Measurements from ENCODE around the gene TSHR. TPM values are rescaled to one million over a fixed set of nuclear protein-coding genes. Genes with fewer than 3 reads are reported as not detected.

Gene TSHR
- total RNA-seq, 1 donor from 2014 or later, result not detected

GRCh38 chr14:81129242-81129641 lies 173.8 kb downstream of the TSHR start:
- DNase-seq (no peak), ATAC-seq (ENCODE audit: low read depth) (no peak)
- ChIA-PET CTCF (no interaction called here), POLR2A (no interaction called here)
- intact Hi-C loops (cut with micrococcal nuclease), result no loop called here
- H3K36me3 Mint-ChIP-seq (ENCODE audit: low read depth), result no peaks in the 10 kb centered on the region
- H3K9me3 Mint-ChIP-seq, result no peaks in the 10 kb centered on the region
- no peak overlapping the region for H3K4me3 Mint-ChIP-seq
- no peak for TF ChIP-seq CTCF (IDR thresholded peaks at IDR 0.05)
- no peak overlapping the region for H3K27ac Mint-ChIP-seq
- no peaks in the 10 kb centered on the region for H3K27me3 Mint-ChIP-seq
- peaks cover 11% of the 10 kb centered on the region for H3K4me1 Mint-ChIP-seq

GRCh38 chr14:81132468-81132867 lies 177.0 kb downstream of the TSHR start:
- DNase-seq (no peak), ATAC-seq (ENCODE audit: low read depth) (no peak)
- Mint-ChIP-seq H3K4me1 (no peaks in the 10 kb centered on the region), H3K36me3 (ENCODE audit: low read depth) (no peaks in the 10 kb centered on the region), H3K27me3 (no peaks in the 10 kb centered on the region), H3K27ac (no peak overlapping the region), H3K9me3 (no peaks in the 10 kb centered on the region), H3K4me3 (no peak overlapping the region)
- intact Hi-C loops (cut with micrococcal nuclease), result no loop called here
- CTCF ChIA-PET, result no interaction called here
- POLR2A ChIA-PET, result no interaction called here
- no peak for TF ChIP-seq CTCF (IDR thresholded peaks at IDR 0.05)

- no peak for ATAC-seq (ENCODE audit: low read depth)
- intact Hi-C loops (cut with micrococcal nuclease), result no loop called here
- TF ChIP-seq CTCF (IDR thresholded peaks at IDR 0.05), result no peak
- Mint-ChIP-seq H3K27me3 (no peaks in the 10 kb centered on the region), H3K4me1 (no peaks in the 10 kb centered on the region), H3K36me3 (ENCODE audit: low read depth) (no peaks in the 10 kb centered on the region), H3K27ac (no peak overlapping the region), H3K9me3 (no peaks in the 10 kb centered on the region), H3K4me3 (no peak overlapping the region)
- ChIA-PET CTCF (no interaction called here), POLR2A (no interaction called here)
- DNase-seq, result no peak
Observed at GRCh38 chr14:81133400-81133799, 178.0 kb downstream of the TSHR start.

GRCh38 chr14:81137316-81137715 lies 181.9 kb downstream of the TSHR start:
- no peaks in the 10 kb centered on the region for H3K36me3 Mint-ChIP-seq (ENCODE audit: low read depth)
- no peaks in the 10 kb centered on the region for H3K9me3 Mint-ChIP-seq
- intact Hi-C loops (cut with micrococcal nuclease), result no loop called here
- ATAC-seq (ENCODE audit: low read depth), result no peak
- H3K27ac Mint-ChIP-seq, result no peak overlapping the region
- H3K27me3 Mint-ChIP-seq, result no peaks in the 10 kb centered on the region
- TF ChIP-seq CTCF (IDR thresholded peaks at IDR 0.05), result no peak
- CTCF ChIA-PET, result no interaction called here
- H3K4me1 Mint-ChIP-seq, result no peaks in the 10 kb centered on the region
- no peak for DNase-seq
- POLR2A ChIA-PET, result no interaction called here
- H3K4me3 Mint-ChIP-seq, result no peak overlapping the region

- H3K4me3 Mint-ChIP-seq, result no peak overlapping the region
- H3K27me3 Mint-ChIP-seq, result no peaks in the 10 kb centered on the region
- no peak for TF ChIP-seq CTCF (IDR thresholded peaks at IDR 0.05)
- POLR2A ChIA-PET, result no interaction called here
- CTCF ChIA-PET, result no interaction called here
- H3K4me1 Mint-ChIP-seq, result no peaks in the 10 kb centered on the region
- no peaks in the 10 kb centered on the region for H3K36me3 Mint-ChIP-seq (ENCODE audit: low read depth)
- no peak overlapping the region for H3K27ac Mint-ChIP-seq
- ATAC-seq (ENCODE audit: low read depth) (no peak), DNase-seq (no peak)
- intact Hi-C loops (cut with micrococcal nuclease), result no loop called here
- no peaks in the 10 kb centered on the region for H3K9me3 Mint-ChIP-seq
Observed at GRCh38 chr14:81138429-81138828, 183.0 kb downstream of the TSHR start.
